Endothelial cell of umbilical vein (primary cell): ENCODE measurements around the gene DIAPH2. TPM values are rescaled to one million over a fixed set of nuclear protein-coding genes. Genes with fewer than 3 reads are reported as not detected.

Experiments used
- BruUV-seq: library from RNA; stranded (reverse); fragments of 400-500 nt; replicated peaks from 2 replicates; lab custom pipeline; 2021; lab: Mats Ljungman, UMichigan
- CTCF ChIA-PET: fragments of 300-600, 350-600 bp; sonication (Branson Sonifier 250); formaldehyde crosslinking; loops from one replicate; lab custom pipeline; 2021; ENCODE audit warnings: antibody characterized with exemption, inconsistent platforms; lab: Charles Lee
- POLR2A ChIA-PET: fragments of 300-600, 350-600 bp; sonication (Branson Sonifier 250); formaldehyde crosslinking; loops from one replicate; lab custom pipeline; 2021; ENCODE audit warnings: antibody characterized with exemption, inconsistent platforms; lab: Charles Lee
- DNase-seq: peaks from one replicate; pipeline ENCODE4 v3.0.0-alpha.2; 2011; ENCODE audit warnings: low read depth, low spot score
- FAIRE-seq: peaks from 2 replicates; lab custom pipeline; 2011; peaks lifted over from hg19 to GRCh38; lab: Jason Lieb, UNC
- H2AFZ ChIP-seq: 2 replicates; pipeline ENCODE4 v1.6.0; 2012; ENCODE audit warnings: low read depth, low read length, control low read depth, inconsistent platforms
- H3K27ac ChIP-seq: 2 replicates; pipeline ENCODE4 v1.5.1; 2011; ENCODE audit warnings: low read depth, mild to moderate bottlenecking, control low read depth, low read length, moderate library complexity; ENCODE audit not compliant: insufficient read depth
- H3K27me3 ChIP-seq, 2 experiments: 2 replicates each; pipeline versions ENCODE4 v1.6.0 to v1.6.1; 2011; ENCODE audit warnings: low read length in 2 of 2, mixed read lengths in 1 of 2; ENCODE audit not compliant: control insufficient read depth in 2 of 2, insufficient read depth in 2 of 2
- H3K36me3 ChIP-seq, 2 experiments: 2 replicates in 1 of 2; 3 replicates in 1 of 2; pipeline ENCODE4 v1.5.1; 2011; ENCODE audit warnings: low read length in 2 of 2, mild to moderate bottlenecking in 1 of 2, moderate library complexity in 1 of 2; ENCODE audit not compliant: control insufficient read depth in 2 of 2, insufficient read depth in 2 of 2; ENCODE audit errors: extremely low read depth in 1 of 2
- H3K4me1 ChIP-seq: 3 replicates; pipeline ENCODE4 v1.5.1; 2011; ENCODE audit warnings: mild to moderate bottlenecking, low read length; ENCODE audit not compliant: control insufficient read depth, insufficient read depth; ENCODE audit errors: extremely low read depth
- H3K4me2 ChIP-seq: 2 replicates; pipeline ENCODE4 v1.6.1; 2011; ENCODE audit warnings: low read length, control low read depth, mixed read lengths; ENCODE audit not compliant: insufficient read depth
- H3K4me3 ChIP-seq, 3 experiments: fragments of 200-600 bp in 1 of 3; sonication (generic), shearing (Covaris generic) in 1 of 3; replicated peaks in 1 of 3; 2 replicates each; pipeline ENCODE4 v1.5.1; 2011 to 2016; ENCODE audit warnings: control low read depth in 3 of 3, low read length in 3 of 3, mild to moderate bottlenecking in 2 of 3, inconsistent platforms in 1 of 3, low read depth in 1 of 3, moderate library complexity in 1 of 3; ENCODE audit not compliant: insufficient read depth in 1 of 3
- H3K79me2 ChIP-seq: 2 replicates; pipeline ENCODE4 v1.6.0; 2012; ENCODE audit warnings: low read length, inconsistent platforms; ENCODE audit not compliant: control insufficient read depth, insufficient read depth
- H3K9ac ChIP-seq: replicated peaks from 2 replicates; pipeline ENCODE3; 2011; ENCODE audit warnings: low read length, control low read depth; ENCODE audit not compliant: insufficient read depth; ENCODE audit errors: extremely low read depth
- H3K9me1 ChIP-seq: replicated peaks from 3 replicates; pipeline ENCODE4 v1.6.0; 2011; ENCODE audit warnings: mild to moderate bottlenecking, low read length; ENCODE audit not compliant: control insufficient read depth, insufficient read depth; ENCODE audit errors: extremely low read depth
- H3K9me3 ChIP-seq: replicated peaks from 2 replicates; pipeline ENCODE4 v1.5.1; 2012; ENCODE audit warnings: low read length, inconsistent platforms; ENCODE audit not compliant: control insufficient read depth, insufficient read depth
- H4K20me1 ChIP-seq: replicated peaks from 2 replicates; pipeline ENCODE3; 2011; ENCODE audit warnings: mild to moderate bottlenecking, low read length; ENCODE audit not compliant: control insufficient read depth, insufficient read depth; ENCODE audit errors: extremely low read depth
- EZH2 ChIP-seq: IDR thresholded peaks from 2 replicates; pipeline ENCODE4 v1.6.1; 2012; ENCODE audit warnings: borderline replicate concordance, low read depth, mild to moderate bottlenecking, moderate library complexity, low read length, inconsistent platforms; ENCODE audit not compliant: severe bottlenecking
- FOS ChIP-seq: IDR thresholded peaks from 2 replicates; pipeline ENCODE4 v1.6.1; 2011; ENCODE audit warnings: mild to moderate bottlenecking, low read length, moderate library complexity, borderline replicate concordance; ENCODE audit not compliant: insufficient read depth
- GATA2 ChIP-seq: IDR thresholded peaks from 2 replicates; pipeline ENCODE4 v1.7.0; 2011; ENCODE audit warnings: low read depth, mild to moderate bottlenecking, moderate library complexity, mixed read lengths, low read length; ENCODE audit not compliant: insufficient read length, insufficient read depth
- JUN ChIP-seq: IDR thresholded peaks from 2 replicates; pipeline ENCODE4 v1.6.1; 2011; ENCODE audit warnings: borderline replicate concordance, low read depth; ENCODE audit not compliant: insufficient read length, insufficient read depth
- MYC ChIP-seq: IDR thresholded peaks from one replicate; pipeline ENCODE4 v1.6.1; 2011; ENCODE audit warnings: mild to moderate bottlenecking, low read depth, low read length
- POLR2A ChIP-seq: IDR thresholded peaks from 2 replicates; pipeline ENCODE4 v1.6.1; 2012; ENCODE audit warnings: low read depth, mild to moderate bottlenecking, control low read depth, low read length
- POLR2AphosphoS5 ChIP-seq: IDR thresholded peaks from 2 replicates; pipeline ENCODE4 v1.6.1; 2012; ENCODE audit warnings: low read depth, mild to moderate bottlenecking, control low read depth, low read length, moderate library complexity; ENCODE audit not compliant: insufficient read depth
- dilution Hi-C: fragments of 300-500 bp; cut with MboI; formaldehyde crosslinking; loops from one replicate; pipeline ENCODE4 v1.15.0; 2019; ENCODE audit warnings: low sequenced_read_pairs; ENCODE audit not compliant: extremely low pct_ligation_motif_present
- intact Hi-C: fragments of 100-400 bp; cut with micrococcal nuclease; formaldehyde crosslinking; loops from one replicate; pipeline ENCODE4 v1.10.0; 2022
- polyA plus RNA-seq, 4 experiments: library from polyadenylated mRNA; depleted of rRNA in 3 of 4; stranded (reverse) in 3 of 4; unstranded in 1 of 4; fragments of >200 nt; gene quantifications; 2 replicates each; pipeline versions ENCODE4 v1.2.1 to v1.2.3, GENCODE V29; 2011 to 2012; ENCODE audit warnings: missing spikeins in 1 of 4
- total RNA-seq: library from RNA; stranded (reverse); gene quantifications from 2 replicates; pipeline ENCODE4 v1.2.3, GENCODE V29; 2021
- TF ChIP-seq, protein P1 (sequence below), 2 donors: IDR thresholded peaks; 1 replicate in 1 of 2; 2 replicates in 1 of 2; pipeline ENCODE4 v1.5.1; 2011; ENCODE audit warnings: low read length in 2 of 2, mild to moderate bottlenecking in 2 of 2, moderate library complexity in 2 of 2, control low read depth in 1 of 2, inconsistent platforms in 1 of 2, low read depth in 1 of 2; ENCODE audit not compliant: insufficient read depth in 1 of 2; ENCODE audit errors: extremely low read depth in 1 of 2
- TF ChIP-seq, protein P2 (sequence below): IDR thresholded peaks from 2 replicates; pipeline ENCODE4 v1.6.1; 2011; ENCODE audit not compliant: insufficient read depth, insufficient read length

Gene DIAPH2
- total and polyA plus RNA-seq, 2 donors (not counting 3 experiments of a cell fraction or from before 2014, with no cell fraction given) = 3.0 to 30.0 TPM

DNA sequence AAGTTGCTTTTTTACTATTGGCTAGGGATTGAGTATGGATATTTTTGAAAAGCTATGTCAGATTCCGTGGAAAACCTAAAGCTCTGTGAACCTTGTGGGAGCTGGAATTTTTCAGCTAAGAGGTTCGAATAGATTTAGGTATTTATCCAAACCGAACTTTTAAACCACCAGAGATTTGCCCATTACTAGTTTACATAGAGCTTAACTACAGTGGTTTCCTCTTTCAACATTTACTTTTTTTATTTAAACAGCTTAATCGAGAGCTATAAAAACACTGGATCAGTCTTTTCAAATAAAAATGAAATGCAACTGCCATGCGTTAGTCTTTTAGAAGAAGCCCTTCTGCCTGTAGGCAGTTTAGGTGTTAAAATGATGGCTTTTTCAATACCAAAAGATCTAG is 576.0 kb downstream of the DIAPH2 start:
- no TSS peak for BruUV-seq
- no peak overlapping the region for H2AFZ ChIP-seq
- H3K79me2 ChIP-seq = no peaks in the 10 kb centered on the region
- TF ChIP-seq POLR2AphosphoS5 (no peak), JUN (no peak), POLR2A (no peak), FOS (no peak), GATA2 (no peak), MYC (no peak), EZH2 (no peak)
- TF ChIP-seq, protein P1, sequence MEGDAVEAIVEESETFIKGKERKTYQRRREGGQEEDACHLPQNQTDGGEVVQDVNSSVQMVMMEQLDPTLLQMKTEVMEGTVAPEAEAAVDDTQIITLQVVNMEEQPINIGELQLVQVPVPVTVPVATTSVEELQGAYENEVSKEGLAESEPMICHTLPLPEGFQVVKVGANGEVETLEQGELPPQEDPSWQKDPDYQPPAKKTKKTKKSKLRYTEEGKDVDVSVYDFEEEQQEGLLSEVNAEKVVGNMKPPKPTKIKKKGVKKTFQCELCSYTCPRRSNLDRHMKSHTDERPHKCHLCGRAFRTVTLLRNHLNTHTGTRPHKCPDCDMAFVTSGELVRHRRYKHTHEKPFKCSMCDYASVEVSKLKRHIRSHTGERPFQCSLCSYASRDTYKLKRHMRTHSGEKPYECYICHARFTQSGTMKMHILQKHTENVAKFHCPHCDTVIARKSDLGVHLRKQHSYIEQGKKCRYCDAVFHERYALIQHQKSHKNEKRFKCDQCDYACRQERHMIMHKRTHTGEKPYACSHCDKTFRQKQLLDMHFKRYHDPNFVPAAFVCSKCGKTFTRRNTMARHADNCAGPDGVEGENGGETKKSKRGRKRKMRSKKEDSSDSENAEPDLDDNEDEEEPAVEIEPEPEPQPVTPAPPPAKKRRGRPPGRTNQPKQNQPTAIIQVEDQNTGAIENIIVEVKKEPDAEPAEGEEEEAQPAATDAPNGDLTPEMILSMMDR (IDR thresholded peaks at IDR 0.05; ENCODE audit: extremely low read depth in 1 of 2, insufficient read depth in 1 of 2, low read depth in 1 of 2, low read length in 2 of 2) = no peak
- TF ChIP-seq, protein P2, sequence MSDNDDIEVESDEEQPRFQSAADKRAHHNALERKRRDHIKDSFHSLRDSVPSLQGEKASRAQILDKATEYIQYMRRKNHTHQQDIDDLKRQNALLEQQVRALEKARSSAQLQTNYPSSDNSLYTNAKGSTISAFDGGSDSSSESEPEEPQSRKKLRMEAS = no peak
- dilution Hi-C loops (no loop called here), intact Hi-C loops (no loop called here)
- ChIA-PET CTCF (interaction anchor here (1.0 to 1.1 kb wide), 2 partner anchors 22 to 103 kb away, joined by 3 read pairs; no protein-coding TSS in a partner anchor), POLR2A (no interaction called here)
- H4K20me1 ChIP-seq = no peaks in the 10 kb centered on the region
- H3K9me1 ChIP-seq = no peaks in the 10 kb centered on the region
- H3K9ac ChIP-seq = no peak overlapping the region
- no peak overlapping the region for H3K27ac ChIP-seq
- DNase-seq (no peak), FAIRE-seq (no peak)
- H3K4me3 ChIP-seq = no peak overlapping the region
- H3K4me1 ChIP-seq = no peaks in the 10 kb centered on the region
- no peaks in the 10 kb centered on the region for H3K36me3 ChIP-seq
- H3K27me3 ChIP-seq = no peaks in the 10 kb centered on the region
- H3K9me3 ChIP-seq = no peaks in the 10 kb centered on the region
- H3K4me2 ChIP-seq = no peak overlapping the region
